Measurements from ENCODE around the gene ZNF786. TPM values are rescaled to one million over a fixed set of nuclear protein-coding genes. Genes with fewer than 3 reads are reported as not detected.

ZNF786 gene
- total RNA-seq, 2 experiments from 2014 or later, result 2.7 to 3.5 TPM

DNA sequence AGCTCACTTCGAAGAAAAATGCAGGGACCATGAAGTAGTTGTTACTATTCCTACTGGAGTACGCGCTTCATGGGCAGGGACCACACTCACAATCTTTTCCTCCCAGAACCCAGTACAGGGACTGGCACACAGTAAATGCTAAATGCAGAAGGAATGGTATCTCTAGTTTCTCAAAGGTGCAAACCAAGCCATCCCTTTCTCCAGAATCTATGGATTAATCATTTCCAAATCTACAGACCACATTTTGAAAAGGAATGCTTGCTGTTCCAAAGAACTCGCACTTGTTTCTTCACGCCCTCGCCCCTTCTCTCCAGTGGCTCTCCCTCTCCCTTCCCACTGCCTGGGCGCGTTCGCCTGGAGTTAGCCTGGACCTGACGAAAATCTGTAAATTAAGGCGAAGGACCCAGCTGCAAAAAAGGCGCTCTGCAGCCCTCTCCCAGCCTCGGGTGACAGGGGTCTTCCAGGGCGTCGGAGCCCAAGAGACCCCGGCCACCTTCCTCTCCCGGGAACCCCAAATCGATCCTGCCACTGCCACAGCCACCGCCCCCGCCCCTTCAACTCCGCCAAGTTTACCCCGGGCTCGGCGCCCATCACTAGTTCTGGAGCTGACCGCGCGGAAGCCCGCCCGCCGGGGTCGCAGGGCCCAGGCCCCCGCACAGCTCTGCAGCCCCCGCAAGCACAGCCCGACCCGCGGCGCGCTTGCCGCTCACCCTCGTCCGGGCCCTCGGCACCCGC is 62.7 kb downstream of the ZNF786 start:
- peak overlapping the region; percentile 90 for H3K4me3 Mint-ChIP-seq
- ChIA-PET CTCF (interaction anchor here (0.9 to 3.0 kb wide), 7 partner anchors 20 to 119 kb away, joined by 3 to 22 read pairs (median 4); partner anchors contain the start of genes ZNF398 and ZNF425), POLR2A (interaction anchor here (0.7 to 4.6 kb wide), 12 partner anchors 16 to 329 kb away, joined by 3 to 32 read pairs (median 6); partner anchors contain the start of genes CUL1, ZNF398, ZNF425 and ZNF786)
- Histone ChIP-seq H3K9me3 (ENCODE audit: control insufficient read depth in 1 of 2, insufficient read depth in 1 of 2, low read length in 2 of 2) (no peaks in the 10 kb centered on the region), H3K36me3 (ENCODE audit: insufficient read depth, low read length) (peaks cover 5% of the 10 kb centered on the region), H3K4me1 (ENCODE audit: insufficient read depth, low read length) (peaks cover 44% of the 10 kb centered on the region), H3K27ac (ENCODE audit: low read depth in 1 of 2, low read length in 2 of 2) (peak overlapping the region; percentile 70 to 71), H3K4me3 (ENCODE audit: low read length) (peak overlapping the region; percentile 87), H3K27me3 (ENCODE audit: control insufficient read depth in 1 of 2, insufficient read depth in 2 of 2, low read length in 2 of 2) (no peaks in the 10 kb centered on the region)
- peaks cover 15% of the 10 kb centered on the region for H3K36me3 Mint-ChIP-seq (ENCODE audit: low read depth)
- peak in 2 of 14 experiments; percentile 6 to 17 for DNase-seq
- TF ChIP-seq, protein P1, sequence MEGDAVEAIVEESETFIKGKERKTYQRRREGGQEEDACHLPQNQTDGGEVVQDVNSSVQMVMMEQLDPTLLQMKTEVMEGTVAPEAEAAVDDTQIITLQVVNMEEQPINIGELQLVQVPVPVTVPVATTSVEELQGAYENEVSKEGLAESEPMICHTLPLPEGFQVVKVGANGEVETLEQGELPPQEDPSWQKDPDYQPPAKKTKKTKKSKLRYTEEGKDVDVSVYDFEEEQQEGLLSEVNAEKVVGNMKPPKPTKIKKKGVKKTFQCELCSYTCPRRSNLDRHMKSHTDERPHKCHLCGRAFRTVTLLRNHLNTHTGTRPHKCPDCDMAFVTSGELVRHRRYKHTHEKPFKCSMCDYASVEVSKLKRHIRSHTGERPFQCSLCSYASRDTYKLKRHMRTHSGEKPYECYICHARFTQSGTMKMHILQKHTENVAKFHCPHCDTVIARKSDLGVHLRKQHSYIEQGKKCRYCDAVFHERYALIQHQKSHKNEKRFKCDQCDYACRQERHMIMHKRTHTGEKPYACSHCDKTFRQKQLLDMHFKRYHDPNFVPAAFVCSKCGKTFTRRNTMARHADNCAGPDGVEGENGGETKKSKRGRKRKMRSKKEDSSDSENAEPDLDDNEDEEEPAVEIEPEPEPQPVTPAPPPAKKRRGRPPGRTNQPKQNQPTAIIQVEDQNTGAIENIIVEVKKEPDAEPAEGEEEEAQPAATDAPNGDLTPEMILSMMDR (IDR thresholded peaks at IDR 0.05), result no peak
- intact Hi-C loops (cut with DNase I, micrococcal nuclease), result loop anchor here (1.0 to 10.0 kb wide), 12 partner anchors 21 to 470 kb away; partner anchors contain the start of genes ZNF786 (in 2 of the 2), EZH2 (in 1 of the 2), ZNF398 (in 1 of the 2) and ZNF746 (in 1 of the 2)
- H3K27ac Mint-ChIP-seq, result peak overlapping the region; percentile 91
- no peak for ATAC-seq (ENCODE audit: poor library complexity)
- H3K4me1 Mint-ChIP-seq (ENCODE audit: low read depth), result peaks cover 60% of the 10 kb centered on the region
- no peaks in the 10 kb centered on the region for H3K9me3 Mint-ChIP-seq
- no peaks in the 10 kb centered on the region for H3K27me3 Mint-ChIP-seq

DNA sequence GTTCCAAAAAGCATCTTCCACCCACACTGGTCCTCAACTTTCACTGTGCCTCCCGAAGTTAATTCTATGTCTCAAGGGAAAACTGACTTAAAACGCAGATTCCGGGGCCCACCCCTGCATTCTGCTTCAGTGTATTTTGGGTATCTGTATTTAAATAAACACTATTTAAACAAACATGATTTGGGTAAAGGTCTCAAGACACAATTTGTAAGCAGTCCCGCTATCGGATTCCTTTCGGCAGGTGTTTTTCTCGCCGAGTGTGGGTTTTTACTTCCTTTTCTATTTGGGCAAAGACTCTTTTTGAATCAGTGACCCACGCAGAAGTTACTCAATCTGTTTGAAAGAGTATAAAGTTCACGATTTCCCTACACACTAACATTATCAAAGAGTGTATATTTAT is 63.5 kb downstream of the ZNF786 start:
- Histone ChIP-seq H3K27ac (ENCODE audit: low read depth in 1 of 2, low read length in 2 of 2) (no peak overlapping the region), H3K27me3 (ENCODE audit: control insufficient read depth in 1 of 2, insufficient read depth in 2 of 2, low read length in 2 of 2) (no peaks in the 10 kb centered on the region), H3K36me3 (ENCODE audit: insufficient read depth, low read length) (peaks cover 5% of the 10 kb centered on the region), H3K4me3 (ENCODE audit: low read length) (peak overlapping the region; percentile 87), H3K4me1 (ENCODE audit: insufficient read depth, low read length) (peaks cover 47% of the 10 kb centered on the region), H3K9me3 (ENCODE audit: control insufficient read depth in 1 of 2, insufficient read depth in 1 of 2, low read length in 2 of 2) (no peaks in the 10 kb centered on the region)
- intact Hi-C loops (cut with DNase I, micrococcal nuclease), result loop anchor here in 1 of 2 experiments (2.0 to 10.0 kb wide), 6 partner anchors 20 to 470 kb away; partner anchors contain the start of genes ZNF398 and ZNF746
- CTCF ChIA-PET, result interaction anchor here (1.1 to 1.5 kb wide), 2 partner anchors 19 to 22 kb away, joined by 4 to 5 read pairs; no protein-coding TSS in a partner anchor
- POLR2A ChIA-PET, result interaction anchor here (0.9 to 4.6 kb wide), 5 partner anchors 20 to 120 kb away, joined by 3 to 32 read pairs (median 14); partner anchors contain the start of gene ZNF398
- peaks cover 15% of the 10 kb centered on the region for H3K36me3 Mint-ChIP-seq (ENCODE audit: low read depth)
- H3K9me3 Mint-ChIP-seq, result no peaks in the 10 kb centered on the region
- ATAC-seq (ENCODE audit: poor library complexity), result no peak
- peaks cover 63% of the 10 kb centered on the region for H3K4me1 Mint-ChIP-seq (ENCODE audit: low read depth)
- H3K4me3 Mint-ChIP-seq, result peak overlapping the region; percentile 90
- H3K27ac Mint-ChIP-seq, result peak overlapping the region; percentile 91
- no peaks in the 10 kb centered on the region for H3K27me3 Mint-ChIP-seq
- no peak for DNase-seq
- TF ChIP-seq, protein P1 (IDR thresholded peaks at IDR 0.05), result no peak

DNA sequence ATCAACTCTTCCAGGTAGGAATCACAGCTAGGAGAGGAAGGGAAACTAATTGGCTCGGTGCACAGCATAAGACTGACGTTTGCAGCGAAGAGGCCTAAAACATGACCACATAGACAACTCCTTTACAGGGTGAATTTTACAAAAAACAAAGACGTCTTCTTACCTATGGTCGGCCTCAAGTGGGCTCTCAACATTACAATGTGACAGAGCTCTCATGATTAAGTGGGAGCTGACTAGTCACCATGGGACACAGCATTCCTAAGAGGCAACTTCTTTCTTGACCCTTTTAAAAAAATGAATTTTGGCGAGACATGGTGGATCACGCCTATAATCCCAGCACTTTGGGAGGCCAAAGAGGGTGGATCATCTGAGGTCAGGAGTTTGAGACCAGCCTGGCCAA is 66.9 kb downstream of the ZNF786 start:
- ATAC-seq (ENCODE audit: poor library complexity), result no peak
- Mint-ChIP-seq H3K36me3 (ENCODE audit: low read depth) (peaks cover 42% of the 10 kb centered on the region), H3K27ac (peak overlapping the region; percentile 61), H3K9me3 (no peaks in the 10 kb centered on the region), H3K4me3 (no peak overlapping the region), H3K4me1 (ENCODE audit: low read depth) (peaks cover 71% of the 10 kb centered on the region), H3K27me3 (no peaks in the 10 kb centered on the region)
- ChIA-PET POLR2A (interaction anchor here (0.7 kb wide), 1 partner anchor 18 kb away, joined by 3 read pairs; no protein-coding TSS in a partner anchor), CTCF (interaction anchor here (1.0 kb wide), 1 partner anchor 42 kb away, joined by 6 read pairs; no protein-coding TSS in a partner anchor)
- H3K4me1 ChIP-seq (ENCODE audit: insufficient read depth, low read length), result peaks cover 42% of the 10 kb centered on the region
- no peaks in the 10 kb centered on the region for H3K9me3 ChIP-seq (ENCODE audit: control insufficient read depth in 1 of 2, insufficient read depth in 1 of 2, low read length in 2 of 2)
- H3K27ac ChIP-seq (ENCODE audit: low read depth in 1 of 2, low read length in 2 of 2), result no peak overlapping the region
- intact Hi-C loops (cut with DNase I, micrococcal nuclease), result loop anchor here in 1 of 2 experiments (10.0 kb wide), 1 partner anchor 221 kb away; no protein-coding TSS in a partner anchor
- DNase-seq, result no peak
- TF ChIP-seq, protein P1 (IDR thresholded peaks at IDR 0.05), result no peak
- H3K36me3 ChIP-seq (ENCODE audit: insufficient read depth, low read length), result peaks cover 19% of the 10 kb centered on the region
- H3K27me3 ChIP-seq (ENCODE audit: control insufficient read depth in 1 of 2, insufficient read depth in 2 of 2, low read length in 2 of 2), result no peaks in the 10 kb centered on the region
- H3K4me3 ChIP-seq (ENCODE audit: low read length), result no peak overlapping the region

All from CD4-positive, alpha-beta T cell (primary cell).